ENCODE data around the gene GUCY1A1.

Gene GUCY1A1

DNA sequence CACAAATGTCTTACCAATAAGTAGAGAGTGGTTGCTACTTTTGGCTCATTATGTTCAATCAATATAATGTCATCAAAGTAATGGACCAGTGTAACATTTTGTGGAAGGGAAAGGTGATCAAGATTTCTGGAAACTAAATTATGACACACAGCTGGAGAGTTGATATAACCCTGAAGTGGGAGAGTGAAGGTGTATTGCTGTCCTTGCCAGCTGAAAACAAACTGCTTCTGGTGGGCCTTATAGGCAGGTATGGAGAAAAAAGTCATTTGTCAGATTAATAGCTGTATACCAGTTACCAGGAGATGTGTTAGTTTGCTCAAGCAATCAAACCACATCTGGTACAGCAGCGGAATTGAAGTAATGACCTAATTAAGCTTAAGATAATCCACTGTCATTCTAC lies 74.9 kb downstream of the GUCY1A1 start:
- DNase-seq (ENCODE audit: low spot score), result no peak

DNA sequence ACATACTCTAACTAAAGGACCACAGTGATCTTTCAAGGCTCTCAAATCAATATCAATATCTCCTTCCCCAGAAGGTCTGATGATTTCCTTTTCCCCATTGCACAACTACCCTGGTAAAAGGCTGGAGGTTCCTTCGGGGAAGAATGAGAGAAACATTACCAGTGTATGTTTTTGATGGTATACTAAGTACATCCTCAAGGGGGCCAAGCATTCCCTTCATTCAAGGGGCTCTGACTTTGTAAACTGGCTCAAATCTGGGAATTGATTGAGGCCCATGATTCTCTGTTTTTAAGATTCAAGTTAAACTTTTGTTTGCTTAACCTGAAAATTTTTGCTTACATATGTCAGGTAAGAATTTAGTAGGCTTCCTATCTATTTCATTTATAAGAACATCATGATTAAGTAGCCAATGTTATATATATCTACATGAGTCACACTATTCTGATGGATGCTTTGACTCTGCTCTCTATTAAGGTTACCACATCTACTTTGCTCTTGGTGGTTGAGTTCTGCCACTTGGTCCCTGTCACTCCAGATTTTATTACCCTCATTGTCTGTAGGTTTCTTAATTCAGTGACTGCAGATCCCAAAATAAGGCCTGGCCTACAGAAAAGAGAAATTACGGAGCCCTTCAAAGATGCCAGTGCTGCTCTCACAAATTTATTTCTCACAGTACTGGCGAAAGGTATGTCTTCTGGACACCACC lies 75.8 kb downstream of the GUCY1A1 start:
- no peak for DNase-seq (ENCODE audit: low spot score)

DNA sequence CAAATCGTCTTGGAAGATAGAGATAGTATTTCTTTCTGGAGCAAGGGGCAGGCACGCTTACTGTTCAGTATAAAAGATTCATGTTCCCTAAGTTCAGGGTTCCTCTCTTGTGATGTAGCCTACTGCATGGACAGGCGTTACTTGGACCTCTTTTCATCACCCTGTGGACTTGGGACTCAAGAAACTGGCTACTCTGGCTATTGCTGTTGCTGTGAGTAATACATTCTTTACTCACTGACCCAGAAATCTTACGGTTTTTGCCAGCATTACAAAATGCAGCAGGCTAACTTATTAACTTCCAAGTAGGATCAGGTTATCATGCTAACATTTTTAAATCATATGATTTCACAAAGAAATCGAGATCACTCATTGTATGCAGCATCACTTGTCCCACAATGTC lies 79.3 kb downstream of the GUCY1A1 start:
- no peak for DNase-seq (ENCODE audit: low spot score)

DNA sequence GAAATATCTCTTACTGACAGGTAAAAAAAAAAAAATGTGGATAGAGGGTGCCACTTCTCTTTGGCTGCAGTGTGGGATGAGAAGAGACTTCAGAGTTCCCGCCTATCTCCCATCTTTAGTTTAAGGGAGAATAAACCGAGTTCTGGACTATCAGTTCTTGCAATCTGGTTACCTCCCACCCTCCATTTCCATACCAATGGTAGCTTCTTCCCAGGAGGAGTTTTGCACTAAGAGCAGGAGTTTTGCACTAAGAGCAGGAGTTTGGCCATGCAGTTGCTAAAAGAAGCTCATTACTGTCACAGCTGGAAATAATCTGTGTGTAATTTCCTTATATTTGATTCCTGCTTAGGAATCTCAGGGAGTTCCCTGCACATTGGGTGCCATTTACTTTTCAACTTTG lies 81.4 kb downstream of the GUCY1A1 start:
- DNase-seq (ENCODE audit: low spot score), result no peak

DNA sequence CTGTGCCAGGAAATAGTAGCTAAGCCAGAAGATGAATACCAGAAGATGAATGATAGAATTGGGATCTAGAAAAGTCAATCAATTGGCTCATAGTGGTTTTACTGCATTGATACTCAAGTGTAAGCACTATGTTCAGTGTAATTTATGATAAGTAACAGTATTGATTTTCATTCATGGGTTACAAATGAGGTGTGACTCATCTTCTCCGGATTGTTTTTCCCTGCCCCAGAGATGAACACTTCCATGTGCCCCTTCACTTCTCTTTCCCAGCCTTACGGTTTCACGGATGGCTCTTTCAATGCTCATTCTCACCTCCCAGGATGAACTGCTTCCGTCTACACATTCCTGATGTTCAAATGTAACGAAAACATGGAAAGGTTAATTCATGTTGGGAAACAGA lies 82.4 kb downstream of the GUCY1A1 start:
- DNase-seq (ENCODE audit: low spot score), result no peak

DNA sequence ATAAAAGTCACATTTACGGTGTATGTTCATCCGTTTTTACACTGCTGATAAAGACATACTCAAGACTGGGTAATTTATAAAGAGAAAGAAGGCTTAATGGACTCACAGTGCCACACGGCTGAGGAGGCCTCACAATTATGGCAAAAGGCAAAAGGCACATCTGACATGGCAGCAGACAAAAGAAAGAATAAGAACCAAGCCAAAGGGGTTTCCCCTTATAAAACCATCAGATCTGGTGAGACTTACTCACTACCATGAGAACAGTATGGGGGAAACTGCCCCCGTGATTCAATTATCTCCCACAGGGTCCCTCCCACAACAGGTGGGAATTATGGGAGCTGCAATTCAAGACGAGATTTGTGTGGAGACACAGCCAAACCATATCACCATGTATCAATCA lies 84.9 kb downstream of the GUCY1A1 start:
- no peak for DNase-seq (ENCODE audit: low spot score)

GRCh38 chr4:155757745-155758265 lies 91.2 kb downstream of the GUCY1A1 start:
- no peak for DNase-seq (ENCODE audit: low spot score)

- peak; percentile 38 for DNase-seq (ENCODE audit: low spot score)
Observed at GRCh38 chr4:155758481-155759371, 92.1 kb downstream of the GUCY1A1 start, which contains the start of gene GUCY1B1. GUCY1B1 (plus strand) TSS chr4:155759021; CDS start chr4:155759141, 120 bp downstream.

DNA sequence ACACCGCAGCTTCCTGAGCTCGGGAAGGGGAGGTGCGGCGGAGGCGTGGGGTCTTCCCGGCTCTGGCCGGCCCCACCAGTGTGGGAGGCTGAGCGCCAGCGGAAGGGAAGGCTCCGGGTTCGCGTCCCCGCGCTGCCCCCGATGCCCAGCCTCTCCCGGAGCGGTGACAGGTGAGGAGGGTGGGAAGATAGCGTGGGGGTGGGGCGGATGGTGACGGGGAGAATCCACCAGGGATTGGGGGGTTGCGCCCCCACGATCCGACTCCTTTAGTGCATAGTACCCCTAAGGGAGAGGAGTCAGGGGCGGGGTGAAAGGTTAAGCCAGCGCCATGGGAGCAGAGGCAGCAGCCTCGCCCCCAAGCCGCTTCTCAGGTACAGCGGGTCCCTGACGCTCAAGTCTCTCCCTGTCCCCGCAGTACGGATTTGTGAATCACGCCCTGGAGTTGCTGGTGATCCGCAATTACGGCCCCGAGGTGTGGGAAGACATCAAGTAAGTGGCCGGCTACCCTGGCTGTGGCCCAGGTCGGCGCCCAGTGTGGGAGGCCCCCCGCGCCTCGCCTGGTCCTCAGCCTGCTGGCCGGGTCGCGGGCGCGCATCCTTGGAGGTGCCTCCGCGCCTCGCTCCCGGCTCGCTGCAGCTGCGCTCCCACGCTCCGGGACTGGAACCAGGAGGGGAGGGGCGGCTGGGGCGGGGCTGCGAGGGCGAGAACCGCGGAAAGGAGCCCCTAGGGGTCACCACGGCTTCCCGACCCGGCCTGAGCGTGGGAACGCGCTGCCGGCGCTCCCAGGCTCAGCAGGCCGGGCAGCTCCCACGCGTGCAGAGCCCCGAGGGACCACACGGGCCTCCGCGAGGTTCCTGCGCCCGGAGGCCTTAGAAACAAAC lies 93.0 kb downstream of the GUCY1A1 start:
- DNase-seq (ENCODE audit: low spot score), result no peak

DNA sequence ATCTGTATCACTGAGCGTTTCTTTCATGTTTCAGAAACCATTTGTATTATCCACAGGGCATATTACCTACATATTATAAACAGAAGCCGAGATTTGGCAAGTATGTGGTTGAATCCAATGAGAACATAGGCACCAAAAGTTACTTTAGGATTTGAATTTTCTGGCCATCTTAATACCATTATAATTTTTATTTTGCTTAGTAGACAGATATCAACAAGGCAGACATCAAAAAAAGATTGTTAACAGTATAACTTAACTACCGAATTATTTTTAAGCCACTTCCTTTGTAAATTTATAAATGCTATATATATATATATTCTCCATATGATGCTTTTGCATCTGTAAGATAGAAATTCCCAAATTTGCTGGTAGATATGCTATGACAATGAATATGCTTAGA lies 94.4 kb downstream of the GUCY1A1 start:
- DNase-seq (ENCODE audit: low spot score), result no peak

- no peak for DNase-seq (ENCODE audit: low spot score)
Observed at GRCh38 chr4:155761916-155762315, 95.3 kb downstream of the GUCY1A1 start.

DNA sequence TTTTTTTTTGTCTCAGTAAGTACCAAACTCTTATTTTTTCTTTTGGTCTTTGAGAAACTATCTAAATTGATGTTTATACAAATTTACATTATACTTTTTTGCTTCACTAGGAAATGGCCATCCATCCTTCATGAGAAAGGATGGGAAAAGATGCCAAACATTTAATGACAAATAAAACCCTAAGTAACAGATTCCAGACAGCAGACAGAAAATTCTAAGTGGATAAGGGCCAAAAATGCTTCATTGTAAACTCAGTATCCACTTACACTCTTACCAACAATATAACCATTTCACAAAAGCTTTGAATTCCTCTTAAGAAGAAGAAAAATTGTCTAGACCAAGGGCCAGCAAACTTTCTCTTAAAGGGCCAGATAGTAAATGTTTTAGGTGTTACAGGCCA lies 95.7 kb downstream of the GUCY1A1 start:
- DNase-seq (ENCODE audit: low spot score), result no peak

- DNase-seq (ENCODE audit: low spot score), result no peak
Observed at GRCh38 chr4:155763551-155763950, 96.9 kb downstream of the GUCY1A1 start.

DNA sequence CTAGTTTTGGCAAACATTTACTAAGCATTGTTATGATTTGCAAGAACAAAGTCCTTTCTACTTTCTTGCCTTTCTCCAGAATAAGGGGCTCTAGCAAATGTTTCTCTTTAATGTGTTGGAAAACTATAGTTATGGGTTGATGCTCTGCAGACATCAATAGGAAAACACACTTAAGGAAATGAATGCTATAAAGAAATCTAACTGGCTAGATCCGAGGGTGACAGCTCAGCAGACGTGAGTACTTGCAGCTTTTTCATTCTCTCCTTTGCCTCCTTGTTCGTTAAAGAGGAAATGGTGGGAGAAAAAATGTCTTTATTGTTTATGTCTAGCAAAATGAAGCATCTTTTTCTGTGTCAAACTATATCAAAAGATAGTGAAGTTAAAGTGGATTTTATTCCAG lies 98.5 kb downstream of the GUCY1A1 start:
- no peak for DNase-seq (ENCODE audit: low spot score)

- no peak for DNase-seq (ENCODE audit: low spot score)
Observed at GRCh38 chr4:155766622-155767021, 100.0 kb downstream of the GUCY1A1 start.

- DNase-seq (ENCODE audit: low spot score), result no peak
Observed at GRCh38 chr4:155768370-155768769, 101.7 kb downstream of the GUCY1A1 start.

- no peak for DNase-seq (ENCODE audit: low spot score)
Observed at GRCh38 chr4:155769090-155769489, 102.4 kb downstream of the GUCY1A1 start.

DNA sequence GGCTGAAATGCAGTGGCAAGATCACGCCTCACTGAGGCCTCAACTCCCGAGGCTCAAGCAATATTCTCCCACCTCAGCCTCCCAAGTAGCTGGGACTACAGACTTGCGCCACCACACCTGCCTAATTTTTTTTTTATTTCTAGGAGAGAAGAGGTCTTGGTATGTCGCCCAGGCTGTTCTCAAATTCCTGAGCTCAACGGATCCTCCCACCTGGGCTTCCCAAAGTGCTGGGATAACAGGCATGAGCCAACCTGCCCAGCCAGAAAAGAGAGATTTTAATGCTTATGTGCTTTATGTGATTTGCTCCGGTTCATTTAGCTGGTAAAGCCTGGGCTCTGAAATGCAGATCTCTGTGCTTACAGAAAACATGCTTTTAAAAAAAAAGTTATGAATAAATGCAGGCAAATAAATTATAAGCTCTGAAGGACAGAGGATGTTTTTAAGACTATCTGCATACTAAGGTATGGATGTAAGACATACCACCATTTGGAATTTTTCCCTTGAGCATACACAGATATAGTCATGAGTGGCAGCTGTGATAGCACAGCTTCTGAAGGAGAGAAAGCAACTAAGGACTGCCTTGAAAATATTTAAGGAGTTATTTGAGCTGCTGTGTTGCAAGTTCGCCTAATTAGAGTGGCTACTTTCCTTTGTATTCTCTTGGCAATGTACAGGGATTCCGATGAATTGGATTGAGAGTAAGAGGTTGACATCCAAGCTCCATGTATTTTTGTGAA lies 106.0 kb downstream of the GUCY1A1 start:
- DNase-seq (ENCODE audit: low spot score), result no peak

DNA sequence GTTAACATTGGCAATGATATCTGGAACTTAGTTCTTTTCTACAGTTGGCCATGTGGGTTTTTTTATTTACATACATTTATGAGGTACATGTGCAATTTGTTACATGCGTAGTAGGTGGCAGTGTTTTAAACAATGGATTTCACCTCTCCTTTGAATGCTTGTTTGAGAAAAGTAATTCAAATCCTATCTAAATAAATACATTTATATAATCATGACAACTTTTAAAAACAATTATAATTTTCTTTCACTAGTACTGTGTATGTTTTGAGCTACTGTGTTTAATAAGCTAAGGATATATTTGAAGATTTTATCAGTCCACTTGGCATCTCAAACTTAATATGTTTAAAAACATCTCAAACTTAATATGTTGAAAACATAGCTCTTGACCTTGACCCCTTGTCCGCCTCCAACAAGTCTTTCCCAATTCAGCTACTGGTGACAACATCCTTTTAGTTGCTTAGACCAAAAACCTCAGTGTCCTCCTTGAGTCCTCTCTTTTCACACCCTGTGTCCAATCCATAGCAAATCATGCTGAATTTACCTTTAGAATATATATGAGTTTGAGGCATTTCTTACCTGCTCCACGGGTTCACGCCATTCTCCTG lies 106.7 kb downstream of the GUCY1A1 start:
- no peak for DNase-seq (ENCODE audit: low spot score)

- no peak for DNase-seq (ENCODE audit: low spot score)
Observed at GRCh38 chr4:155774033-155774432, 107.4 kb downstream of the GUCY1A1 start.
